ENCODE measurements around the gene AJM1. TPM values are rescaled to one million over a fixed set of nuclear protein-coding genes. Genes with fewer than 3 reads are reported as not detected.
"Not testable (repeated sequence)": the region's sequence is repeated elsewhere in the genome, so short reads cannot be mapped to it uniquely, and the experiment has no call there.

The AJM1 gene
- total RNA-seq, 1 experiment from 2014 or later = 2.9 TPM

- BruUV-seq (replicated peaks) = no TSS peak
- Mint-ChIP-seq H3K36me3 (ENCODE audit: insufficient read depth, unreplicated experiment) (peaks cover 15% of the 10 kb centered on the region), H3K9me3 (ENCODE audit: low read depth, unreplicated experiment) (no peaks in the 10 kb centered on the region), H3K4me1 (ENCODE audit: low read depth, unreplicated experiment) (peaks cover 8% of the 10 kb centered on the region), H3K4me3 (ENCODE audit: low read depth, unreplicated experiment) (no peak overlapping the region), H3K27me3 (ENCODE audit: unreplicated experiment) (no peaks in the 10 kb centered on the region), H3K27ac (ENCODE audit: unreplicated experiment) (no peak overlapping the region)
- intact Hi-C loops (cut with micrococcal nuclease; ENCODE audit: unreplicated experiment) = no loop called here
- TF ChIP-seq CTCF (IDR thresholded peaks at IDR 0.05; ENCODE audit: unreplicated experiment) = no peak
- no peak for DNase-seq
- CTCF ChIA-PET = no interaction called here
These were observed 6.9 kb upstream of the AJM1 start for GRCh38 chr9:136835162-136835931.

GRCh38 chr9:136835932-136836904, 6.1 kb upstream of the AJM1 start:
- intact Hi-C loops (cut with micrococcal nuclease; ENCODE audit: unreplicated experiment) = no loop called here
- Mint-ChIP-seq H3K27ac (ENCODE audit: unreplicated experiment) (no peak overlapping the region), H3K4me3 (ENCODE audit: low read depth, unreplicated experiment) (no peak overlapping the region), H3K9me3 (ENCODE audit: low read depth, unreplicated experiment) (no peaks in the 10 kb centered on the region), H3K36me3 (ENCODE audit: insufficient read depth, unreplicated experiment) (peaks cover 18% of the 10 kb centered on the region), H3K4me1 (ENCODE audit: low read depth, unreplicated experiment) (peaks cover 8% of the 10 kb centered on the region), H3K27me3 (ENCODE audit: unreplicated experiment) (no peaks in the 10 kb centered on the region)
- TF ChIP-seq CTCF (IDR thresholded peaks at IDR 0.05; ENCODE audit: unreplicated experiment) = no peak
- no TSS peak for BruUV-seq (replicated peaks)
- no peak for DNase-seq
- CTCF ChIA-PET = no interaction called here

GRCh38 chr9:136837146-136837855, 5.0 kb upstream of the AJM1 start:
- TF ChIP-seq CTCF (IDR thresholded peaks at IDR 0.05; ENCODE audit: unreplicated experiment) = no peak
- Mint-ChIP-seq H3K27ac (ENCODE audit: unreplicated experiment) (no peak overlapping the region), H3K36me3 (ENCODE audit: insufficient read depth, unreplicated experiment) (peaks cover 20% of the 10 kb centered on the region), H3K4me3 (ENCODE audit: low read depth, unreplicated experiment) (no peak overlapping the region), H3K9me3 (ENCODE audit: low read depth, unreplicated experiment) (no peaks in the 10 kb centered on the region), H3K27me3 (ENCODE audit: unreplicated experiment) (no peaks in the 10 kb centered on the region), H3K4me1 (ENCODE audit: low read depth, unreplicated experiment) (peaks cover 8% of the 10 kb centered on the region)
- intact Hi-C loops (cut with micrococcal nuclease; ENCODE audit: unreplicated experiment) = no loop called here
- no peak for DNase-seq
- CTCF ChIA-PET = no interaction called here
- no TSS peak for BruUV-seq (replicated peaks)

- H3K4me3 Mint-ChIP-seq (ENCODE audit: low read depth, unreplicated experiment); intact Hi-C loops (cut with micrococcal nuclease; ENCODE audit: unreplicated experiment); BruUV-seq (replicated peaks); DNase-seq; H3K27ac Mint-ChIP-seq (ENCODE audit: unreplicated experiment); H3K4me1 Mint-ChIP-seq (ENCODE audit: low read depth, unreplicated experiment); H3K9me3 Mint-ChIP-seq (ENCODE audit: low read depth, unreplicated experiment); H3K27me3 Mint-ChIP-seq (ENCODE audit: unreplicated experiment); CTCF ChIA-PET: not testable (repeated sequence)
- peaks cover 22% of the 10 kb centered on the region for H3K36me3 Mint-ChIP-seq (ENCODE audit: insufficient read depth, unreplicated experiment)
These were observed 4.4 kb upstream of the AJM1 start for GRCh38 chr9:136837856-136838277.

All from Calu3 (cell line).